Measurements from ENCODE around the gene CBX7.

Gene CBX7

DNA sequence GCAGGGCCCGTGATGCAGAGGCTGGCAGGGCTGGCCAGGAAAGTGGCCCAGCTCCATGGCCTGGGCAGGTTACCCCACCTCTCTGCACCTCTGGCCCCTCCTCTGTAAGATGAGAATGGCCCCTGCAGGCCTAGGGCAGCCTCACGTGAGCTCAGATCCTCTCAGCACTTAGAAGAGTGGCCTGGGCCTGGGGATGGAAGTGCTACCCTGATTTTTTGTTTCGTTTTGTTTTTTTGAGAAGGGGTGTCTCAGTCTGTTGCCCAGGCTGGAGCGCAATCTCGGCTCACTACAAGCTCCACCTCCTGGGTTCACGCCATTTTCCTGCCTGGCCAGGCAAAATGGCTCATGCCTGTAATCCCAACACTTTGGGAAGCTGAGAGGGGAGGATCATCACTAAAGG lies 54.5 kb downstream of the CBX7 start:
- no peak for DNase-seq (ENCODE audit: extremely low spot score, insufficient read length, low read depth)
- FAIRE-seq: no peak

DNA sequence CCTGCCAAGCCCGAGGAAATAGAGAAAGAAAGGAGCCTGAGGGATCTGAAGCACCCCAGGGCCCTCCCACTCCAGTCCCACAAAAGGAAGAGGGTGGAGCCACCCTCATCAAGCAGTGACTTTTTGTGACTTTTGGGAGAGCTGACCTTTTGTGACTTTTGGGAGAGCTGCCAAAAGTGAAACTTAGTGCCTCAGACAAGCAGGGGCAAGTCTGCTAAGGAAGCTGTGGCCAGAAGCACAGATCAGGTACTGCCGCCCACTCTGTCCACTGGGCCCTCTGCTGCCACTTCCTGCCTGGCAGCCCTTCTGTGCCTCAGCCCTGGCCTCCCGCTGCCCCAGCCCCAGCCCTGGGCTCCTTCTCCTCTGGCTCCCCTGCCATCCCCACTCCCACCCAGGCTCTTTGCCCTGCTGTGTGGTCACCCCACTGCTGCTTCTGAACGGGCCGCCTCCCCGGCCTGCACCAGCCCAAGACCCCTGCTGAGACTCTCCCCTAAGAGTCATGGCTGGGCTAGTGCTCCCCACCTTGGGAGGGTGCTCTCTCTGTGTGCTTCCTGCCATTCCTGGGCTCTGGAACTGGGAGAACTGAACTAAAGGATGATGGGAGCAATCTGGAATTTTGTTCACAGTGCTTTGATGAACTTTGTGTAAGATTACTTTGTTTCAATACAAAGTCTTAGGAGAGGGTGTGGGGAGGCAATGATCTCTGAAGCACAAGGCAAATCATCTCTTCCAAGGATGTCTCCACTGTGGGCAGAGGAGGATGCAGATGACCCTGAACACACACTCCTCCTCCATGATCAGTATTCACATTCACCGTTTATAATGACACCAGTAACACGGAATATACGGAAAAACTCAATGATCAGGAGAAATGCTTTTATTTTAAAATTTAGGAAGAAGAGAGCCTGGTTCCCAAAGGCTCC lies 55.1 kb downstream of the CBX7 start, which contains the start of gene APOBEC3H:
TSS of gene APOBEC3H (plus strand) at position 147 of the 923 bp plus-strand sequence. CDS start 3,035 bp downstream, outside the sequence.
- DNase-seq (ENCODE audit: extremely low spot score, insufficient read length, low read depth): no peak
- FAIRE-seq: peak; percentile 99

DNA sequence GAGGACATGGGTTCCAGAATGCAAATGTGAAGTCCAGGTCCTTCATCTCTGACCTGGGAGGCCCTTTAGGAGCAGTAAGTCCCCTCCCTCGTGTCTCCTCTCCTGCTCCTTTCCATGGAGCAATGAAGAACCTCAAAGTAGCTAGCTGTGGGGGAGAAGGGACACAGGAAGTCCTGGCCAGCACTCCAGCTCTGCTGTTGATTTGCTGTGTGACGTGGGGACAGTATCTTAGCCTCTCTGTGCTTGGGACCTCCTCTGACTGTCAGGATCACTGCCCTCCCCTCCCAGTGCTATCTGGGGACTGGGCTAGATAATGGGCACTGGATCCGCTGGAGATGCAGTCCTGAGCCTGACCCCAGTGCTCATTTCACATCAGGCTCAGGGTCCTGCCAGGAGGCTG lies 56.5 kb downstream of the CBX7 start:
- DNase-seq (ENCODE audit: extremely low spot score, insufficient read length, low read depth) (no peak), FAIRE-seq (peak; percentile 35)

DNA sequence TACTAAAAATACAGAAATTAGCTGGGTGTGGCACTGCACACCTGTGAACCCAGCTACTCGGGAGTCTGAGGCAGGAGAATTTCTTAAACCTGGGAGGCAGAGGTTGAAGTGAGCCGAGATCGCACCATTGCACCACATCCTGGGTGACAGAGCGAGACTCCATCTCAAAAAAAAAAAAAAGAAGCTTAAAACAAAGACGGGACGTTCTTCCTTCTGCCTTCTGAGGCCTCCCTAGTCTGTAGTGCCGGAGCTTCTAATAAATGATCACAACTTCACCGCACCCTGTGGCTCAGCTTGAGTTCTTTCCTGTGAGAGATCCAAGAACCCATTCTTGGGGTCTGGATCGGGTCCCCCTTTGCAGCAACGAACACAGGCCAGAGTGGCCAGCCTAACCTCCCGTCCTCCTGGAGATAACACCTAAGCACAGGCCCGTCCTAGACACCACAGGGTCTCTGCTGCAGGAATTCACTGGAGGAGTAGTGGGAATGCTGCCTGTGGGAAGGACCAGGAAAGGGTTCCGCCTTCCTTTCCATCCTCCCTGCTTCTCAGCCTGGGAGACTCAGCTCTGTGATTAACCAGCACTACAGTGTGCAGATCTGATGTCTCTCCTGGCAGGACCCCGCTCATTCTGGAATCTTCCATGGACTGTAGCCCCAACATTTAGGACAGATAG lies 57.6 kb downstream of the CBX7 start:
- FAIRE-seq (no peak), DNase-seq (ENCODE audit: extremely low spot score, insufficient read length, low read depth) (no peak)

DNA sequence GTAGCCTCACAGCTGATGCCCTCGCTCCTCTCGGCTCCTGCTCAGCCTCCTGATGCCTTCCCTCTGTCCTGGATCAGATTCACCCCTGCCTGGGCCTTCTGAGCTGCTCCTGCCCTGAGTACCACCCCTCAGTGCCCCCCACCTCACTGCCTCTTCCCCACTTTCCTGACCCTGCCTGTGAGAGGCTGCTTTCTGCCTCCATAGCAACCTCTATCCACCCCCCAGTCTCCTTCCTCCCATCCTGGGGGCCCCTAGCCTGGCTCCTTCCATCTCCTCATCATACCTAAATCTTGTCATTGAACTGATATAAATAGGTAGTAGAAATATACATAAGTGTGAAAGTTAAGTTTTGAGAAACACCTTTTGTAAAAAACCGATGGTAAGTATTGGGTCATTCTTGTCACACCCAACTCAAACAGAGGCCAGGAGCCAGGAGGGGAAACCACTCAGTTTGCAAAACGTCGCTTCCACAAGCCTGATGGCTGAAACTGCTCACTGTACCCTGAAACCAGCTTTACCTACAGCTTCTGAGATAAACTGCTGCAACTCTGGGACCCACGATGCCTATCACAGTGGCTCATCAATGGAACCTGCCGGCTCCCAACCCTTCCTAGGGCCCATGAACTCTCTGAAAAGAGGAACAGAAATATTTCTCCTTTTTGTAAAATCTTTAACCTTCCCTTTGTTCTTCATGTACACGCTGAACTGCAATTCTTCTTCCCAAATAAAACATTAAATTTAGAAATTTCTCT lies 60.2 kb downstream of the CBX7 start:
- peak; percentile 96 for FAIRE-seq
- no peak for DNase-seq (ENCODE audit: extremely low spot score, insufficient read length, low read depth)

DNA sequence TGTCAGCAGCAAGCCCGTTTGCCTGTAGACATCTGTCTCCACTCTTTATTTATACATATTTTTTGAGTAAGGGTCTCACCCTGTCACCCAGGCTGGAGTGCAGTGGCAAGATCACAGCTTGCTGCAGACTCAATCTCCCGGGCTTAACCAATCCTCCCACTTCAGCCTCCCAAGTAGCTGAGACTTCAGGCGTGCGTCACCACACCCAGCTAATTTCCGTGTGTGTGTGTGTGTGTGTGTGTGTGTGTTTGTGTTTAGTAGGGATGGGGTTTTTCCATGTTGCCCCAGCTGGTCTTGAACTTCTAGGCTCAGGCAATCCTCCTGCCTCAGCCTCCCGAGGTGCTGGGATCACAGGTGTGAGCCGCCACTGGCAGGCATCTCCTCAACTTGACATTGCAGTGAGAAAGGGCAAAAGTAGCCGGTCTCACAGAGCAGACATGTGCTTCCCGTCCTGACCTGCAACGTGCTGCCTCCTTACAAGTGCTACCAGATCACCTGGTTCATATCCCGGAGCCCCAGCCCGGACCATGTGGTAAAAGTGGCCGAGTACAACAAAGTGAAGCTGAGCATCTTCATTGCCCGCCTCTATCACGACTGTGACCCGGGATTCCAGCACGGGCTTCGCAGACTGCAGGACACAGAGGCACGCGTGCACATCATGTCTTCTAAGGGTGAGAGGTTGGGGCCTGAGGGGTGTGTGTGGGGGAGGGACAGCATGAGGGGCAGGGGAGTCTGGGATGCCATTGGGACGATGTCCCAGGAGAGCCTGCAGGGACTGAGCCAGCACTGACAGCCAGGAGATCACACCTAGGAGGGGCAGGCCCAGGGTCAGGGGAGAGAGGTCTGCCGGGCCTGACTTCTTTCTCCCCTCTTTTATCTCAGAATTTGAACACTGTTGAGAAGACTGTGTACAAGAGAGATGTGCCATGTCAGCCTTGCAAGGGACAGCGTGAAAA lies 61.1 kb downstream of the CBX7 start:
- DNase-seq (ENCODE audit: extremely low spot score, insufficient read length, low read depth): no peak
- no peak for FAIRE-seq

DNA sequence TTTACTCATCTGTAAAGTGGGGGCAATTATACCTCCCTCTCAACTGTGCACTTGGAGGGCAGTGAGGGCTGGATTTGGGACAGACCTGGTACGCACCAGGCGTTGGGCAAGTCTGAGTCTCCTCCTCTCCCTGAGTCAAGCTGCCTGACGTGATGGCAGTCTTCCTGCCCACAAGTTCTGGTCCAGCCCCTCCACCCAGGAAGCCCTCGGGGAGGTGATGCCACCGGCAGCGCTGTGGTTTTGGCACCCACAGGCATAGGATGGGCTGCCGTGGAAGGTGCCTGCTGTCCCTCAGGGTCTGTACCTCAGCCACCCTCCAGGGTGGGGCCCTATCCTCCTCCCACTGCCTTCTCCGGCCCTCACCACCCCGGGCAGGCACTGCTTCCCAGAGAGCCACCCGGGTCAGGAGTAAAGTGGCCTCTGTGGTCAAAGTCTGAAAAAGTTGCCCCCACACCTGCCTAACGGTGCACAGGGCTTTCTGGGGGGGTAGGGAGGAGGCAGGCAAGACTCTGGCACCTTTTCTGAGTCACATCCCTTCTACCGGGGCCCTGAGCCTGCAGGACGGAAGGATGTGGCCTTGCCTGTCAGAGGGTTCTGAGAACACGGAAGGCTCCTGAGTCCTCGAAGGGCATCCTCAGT lies 61.9 kb downstream of the CBX7 start:
- FAIRE-seq: peak; percentile 81

DNA sequence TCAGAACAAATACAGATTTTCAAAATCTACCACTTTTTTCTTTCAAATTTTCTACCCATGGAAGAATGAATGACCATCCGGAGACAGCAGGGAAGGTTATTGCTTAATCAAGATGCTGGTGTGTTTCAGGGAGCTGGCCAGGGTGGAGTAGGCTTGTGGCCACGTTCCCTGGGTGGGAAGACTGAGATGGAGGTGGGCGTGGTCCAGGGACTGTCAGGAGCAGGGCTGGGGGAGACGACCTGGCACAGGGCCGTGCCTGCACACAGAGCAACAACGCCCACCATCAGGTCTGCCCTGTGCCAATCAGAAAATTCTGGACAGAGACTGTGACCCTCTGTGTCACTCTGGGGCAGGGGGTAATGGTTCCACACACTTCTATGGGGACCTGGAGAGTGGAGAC lies 62.6 kb downstream of the CBX7 start:
- no peak for FAIRE-seq

More for the DNA sequence above, 61.9 kb downstream of the CBX7 start:
- DNase-seq (ENCODE audit: extremely low spot score, insufficient read length, low read depth): no peak

DNA sequence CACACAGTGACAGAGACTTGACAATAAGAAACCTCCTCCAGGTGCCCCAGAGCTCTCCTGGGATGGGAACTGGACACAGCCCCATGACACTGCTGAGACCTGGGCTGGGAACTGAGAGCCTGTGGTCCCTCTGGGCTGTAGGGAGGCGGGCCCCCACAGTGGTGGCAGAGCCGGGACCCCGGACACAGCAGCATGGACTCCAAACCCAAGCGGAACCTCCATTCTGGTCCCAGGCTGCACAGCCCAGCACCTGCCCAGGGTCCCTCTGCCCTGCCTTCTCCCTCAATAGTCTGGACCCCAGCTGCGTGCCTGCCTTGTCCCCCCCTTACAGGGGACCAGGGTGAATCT lies 63.8 kb downstream of the CBX7 start:
- DNase-seq (ENCODE audit: extremely low spot score, insufficient read length, low read depth) (no peak), FAIRE-seq (peak; percentile 15)

More for the DNA sequence above, 62.6 kb downstream of the CBX7 start:
- DNase-seq (ENCODE audit: extremely low spot score, insufficient read length, low read depth): no peak

DNA sequence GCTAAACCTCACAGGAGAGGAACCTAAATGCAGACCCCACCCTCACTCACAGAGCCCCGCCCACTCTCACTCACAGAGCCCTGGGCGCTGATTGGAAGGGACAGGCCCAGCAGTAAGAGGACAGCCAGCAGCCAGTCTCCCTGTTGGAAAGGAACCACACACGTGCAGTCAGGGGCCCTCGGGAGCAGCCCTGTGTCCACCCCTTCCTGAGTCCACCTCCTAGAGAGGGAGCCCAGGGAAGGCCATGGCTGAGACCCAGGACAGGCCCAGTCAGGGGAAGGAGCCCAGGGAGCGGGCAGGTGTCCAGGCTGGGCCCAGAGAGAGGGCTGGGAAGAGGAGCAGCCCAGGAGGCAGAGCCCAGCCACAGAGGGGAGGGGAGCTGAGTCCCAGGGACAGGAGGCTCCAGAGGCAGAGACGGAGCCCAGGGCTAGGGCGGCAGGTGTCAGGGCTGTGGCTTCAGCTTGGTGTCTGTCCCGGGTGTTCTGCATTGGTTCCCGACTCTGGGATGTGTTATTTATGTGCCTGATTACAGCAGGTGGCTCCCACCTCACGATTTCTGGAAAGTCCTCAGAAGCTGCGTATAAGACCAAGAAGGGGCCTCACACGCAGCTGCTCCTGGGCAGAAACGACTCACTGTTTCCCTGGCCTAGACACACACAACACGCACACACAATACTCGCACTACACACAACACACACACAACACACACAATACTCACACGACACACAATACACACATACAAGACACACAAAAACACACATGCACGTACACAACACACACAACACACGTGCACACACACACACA lies 64.4 kb downstream of the CBX7 start:
- FAIRE-seq: peak; percentile 41
- DNase-seq (ENCODE audit: extremely low spot score, insufficient read length, low read depth): no peak

DNA sequence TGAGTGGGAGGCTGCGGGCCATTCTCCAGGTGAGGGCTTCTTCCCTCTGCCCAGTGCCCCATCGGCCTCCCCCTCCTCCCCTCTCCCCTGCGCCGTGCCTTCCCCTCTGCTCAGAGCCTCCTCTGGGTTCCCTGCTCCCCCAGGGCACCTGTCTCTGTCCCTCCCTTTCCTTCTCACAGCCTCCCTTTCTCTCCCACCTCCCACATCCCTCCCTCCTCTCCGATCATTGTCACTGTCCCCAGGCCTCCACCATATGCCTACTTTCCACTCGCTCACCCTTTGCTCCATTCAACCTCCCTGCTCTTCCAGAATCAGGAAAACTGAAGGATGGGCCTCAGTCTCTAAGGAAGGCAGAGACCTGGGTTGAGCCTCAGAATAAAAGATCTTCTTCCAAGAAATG lies 65.4 kb downstream of the CBX7 start:
- no peak for DNase-seq (ENCODE audit: extremely low spot score, insufficient read length, low read depth)
- no peak for FAIRE-seq

DNA sequence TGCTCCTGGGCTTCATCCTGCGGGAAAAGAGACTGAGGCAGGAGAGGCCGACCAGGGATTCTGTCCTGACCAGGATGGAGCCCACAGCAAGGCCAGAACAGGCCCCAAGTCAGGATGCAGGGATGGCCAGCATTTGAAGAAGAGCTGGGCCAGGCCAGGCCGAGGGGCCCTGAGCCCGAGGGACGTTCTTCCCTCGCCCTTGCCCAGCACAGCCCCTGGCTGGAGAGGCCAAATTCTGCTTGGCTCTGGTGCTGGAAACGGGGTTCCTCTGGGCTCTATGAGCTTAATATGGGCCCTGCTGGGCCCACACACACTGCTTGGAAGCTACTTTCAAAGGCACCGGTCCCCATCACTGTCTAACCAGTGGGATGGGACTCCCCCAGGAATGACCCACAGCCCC lies 67.8 kb downstream of the CBX7 start:
- no peak for DNase-seq (ENCODE audit: extremely low spot score, insufficient read length, low read depth)
- no peak for FAIRE-seq

DNA sequence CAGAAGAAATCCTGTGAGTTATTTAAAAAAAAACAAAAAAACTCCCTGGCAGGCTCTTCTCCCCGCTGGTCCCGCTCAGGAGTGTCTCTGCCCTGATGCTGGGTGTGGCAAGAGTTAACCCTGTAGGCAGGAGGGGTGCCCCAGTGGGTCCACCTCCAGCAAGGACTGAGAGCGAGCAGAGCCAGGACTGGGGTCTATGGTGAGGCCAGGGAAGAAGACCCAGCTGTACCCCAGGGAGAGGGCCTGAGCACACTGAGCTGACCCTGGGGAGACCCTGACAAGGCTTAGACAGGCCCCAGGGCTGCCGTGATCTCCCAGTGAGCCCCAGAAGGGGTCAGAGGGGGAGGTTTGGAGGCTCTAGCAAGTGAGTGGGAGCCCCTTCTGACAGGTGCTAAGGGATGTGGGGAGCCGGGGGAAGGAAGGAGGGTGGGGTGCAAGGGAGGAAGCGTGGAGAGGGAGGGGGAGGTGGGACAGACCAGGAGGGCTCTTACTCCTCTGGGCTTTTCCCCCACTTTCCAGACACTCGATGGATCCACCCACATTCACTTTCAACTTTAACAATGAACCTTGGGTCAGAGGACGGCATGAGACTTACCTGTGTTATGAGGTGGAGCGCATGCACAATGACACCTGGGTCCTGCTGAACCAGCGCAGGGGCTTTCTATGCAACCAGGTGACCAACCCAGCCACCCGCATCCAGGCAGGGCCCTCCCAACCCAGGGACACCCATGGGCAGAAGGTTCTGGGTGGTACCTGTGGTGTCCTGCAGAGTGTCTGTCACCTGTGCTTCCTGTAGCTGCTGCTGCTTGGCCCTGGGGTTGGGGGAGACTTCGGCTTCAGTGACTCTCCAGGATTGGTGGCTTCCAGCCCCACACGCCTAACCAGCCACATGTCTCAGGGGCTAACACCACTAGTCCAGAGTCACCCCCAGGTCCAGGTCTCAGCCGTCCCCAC lies 69.0 kb downstream of the CBX7 start:
- DNase-seq (ENCODE audit: extremely low spot score, insufficient read length, low read depth) (no peak), FAIRE-seq (no peak)

DNA sequence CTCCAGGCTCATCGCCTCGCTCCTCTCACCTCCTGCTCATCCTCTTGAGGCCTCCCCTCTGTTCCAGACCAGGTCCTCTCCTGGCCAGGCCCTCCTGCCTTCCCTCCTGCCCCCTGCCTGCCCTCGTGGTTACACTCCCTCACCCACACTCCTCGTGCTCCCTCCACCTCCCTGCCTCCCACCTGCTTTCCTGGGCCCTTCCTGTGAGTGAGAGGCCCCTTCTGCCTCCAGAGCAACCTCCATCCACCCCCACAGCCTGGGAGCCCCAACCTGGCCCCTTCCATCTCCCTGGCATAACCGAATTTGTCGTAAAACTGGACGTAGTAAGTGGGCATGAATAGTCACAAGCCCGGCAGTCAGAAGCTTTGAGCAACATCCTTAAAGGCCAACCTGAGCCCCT lies 70.9 kb downstream of the CBX7 start:
- DNase-seq (ENCODE audit: extremely low spot score, insufficient read length, low read depth) (no peak), FAIRE-seq (no peak)

DNA sequence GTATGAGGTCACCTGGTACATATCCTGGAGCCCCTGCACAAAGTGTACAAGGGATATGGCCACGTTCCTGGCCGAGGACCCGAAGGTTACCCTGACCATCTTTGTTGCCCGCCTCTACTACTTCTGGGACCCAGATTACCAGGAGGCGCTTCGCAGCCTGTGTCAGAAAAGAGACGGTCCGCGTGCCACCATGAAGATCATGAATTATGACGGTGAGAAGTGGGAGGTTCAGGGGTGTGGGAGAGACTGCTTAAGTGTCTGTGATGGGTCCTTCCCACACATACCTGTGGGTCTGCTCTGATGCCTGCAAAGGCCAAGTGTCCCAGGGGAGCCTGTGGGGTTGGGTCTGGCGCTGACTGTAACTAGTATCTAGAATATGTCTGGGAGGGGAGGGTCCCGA lies 71.5 kb downstream of the CBX7 start:
- DNase-seq (ENCODE audit: extremely low spot score, insufficient read length, low read depth) (no peak), FAIRE-seq (no peak)

Measured in GM18507 (cell line).